D341Med (cell line): ENCODE measurements around the gene RALGAPA2.

Source experiments
- DNase-seq: peaks from one replicate; pipeline ENCODE4 v3.0.0; 2012; ENCODE audit warnings: low spot score

Gene RALGAPA2

DNA sequence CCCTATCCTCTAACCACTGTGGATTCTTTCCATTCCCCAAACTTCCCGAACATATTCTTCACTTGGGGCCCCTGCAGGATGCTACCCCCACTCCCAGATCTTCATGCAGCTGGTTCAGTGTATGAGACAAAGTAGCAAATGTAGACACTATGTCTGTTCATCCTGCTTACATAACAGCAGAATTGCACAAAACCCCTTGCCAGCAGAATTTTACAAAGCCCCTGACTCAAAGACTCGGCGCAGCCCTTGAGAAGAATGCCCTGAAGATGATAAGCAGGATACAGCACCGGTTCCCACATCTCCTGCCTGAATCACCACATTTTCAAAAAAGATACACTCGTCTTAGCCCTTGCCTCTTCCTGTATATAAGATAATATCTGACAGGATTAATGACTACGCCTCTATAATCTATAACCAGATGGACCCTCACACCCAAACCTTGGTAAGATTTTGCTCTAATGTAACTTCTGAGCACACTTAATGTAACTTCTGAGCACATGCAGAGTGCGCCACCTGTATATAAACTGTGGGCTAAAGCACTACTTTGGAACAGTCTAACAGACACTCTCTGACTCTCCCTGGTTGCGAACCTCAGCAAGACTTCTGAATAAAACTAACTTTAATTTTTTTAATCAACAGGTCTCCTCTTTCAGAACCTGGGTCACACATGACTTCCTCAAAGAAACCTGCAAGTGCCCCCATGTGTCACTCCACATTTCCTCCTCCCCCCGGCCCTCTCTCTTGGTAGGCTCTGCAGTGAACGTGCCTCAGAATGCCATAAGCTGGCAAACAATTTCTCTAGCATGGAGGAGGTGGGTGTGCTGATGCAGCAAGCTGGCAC is 28.7 kb downstream of the RALGAPA2 start:
- DNase-seq = no peak

DNA sequence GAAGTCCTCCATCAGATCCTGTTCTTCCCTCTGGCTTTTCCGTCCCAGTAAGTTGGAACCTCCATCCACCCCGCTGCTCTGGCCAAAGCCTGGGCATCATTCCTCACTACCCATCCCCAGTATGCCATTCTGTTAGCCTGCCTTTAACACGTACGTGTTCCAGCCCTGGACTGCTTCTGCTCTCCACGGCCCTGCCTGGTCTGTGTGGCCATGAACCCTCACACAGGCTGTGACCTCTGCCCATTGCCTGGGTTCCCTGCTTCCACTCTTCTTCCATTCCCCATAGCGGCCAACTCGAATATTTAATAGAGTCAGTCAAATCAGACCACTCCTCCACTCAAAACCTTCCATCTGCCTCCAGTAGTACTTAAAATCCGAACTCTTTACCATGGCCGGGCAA is 29.4 kb downstream of the RALGAPA2 start:
- no peak for DNase-seq

DNA sequence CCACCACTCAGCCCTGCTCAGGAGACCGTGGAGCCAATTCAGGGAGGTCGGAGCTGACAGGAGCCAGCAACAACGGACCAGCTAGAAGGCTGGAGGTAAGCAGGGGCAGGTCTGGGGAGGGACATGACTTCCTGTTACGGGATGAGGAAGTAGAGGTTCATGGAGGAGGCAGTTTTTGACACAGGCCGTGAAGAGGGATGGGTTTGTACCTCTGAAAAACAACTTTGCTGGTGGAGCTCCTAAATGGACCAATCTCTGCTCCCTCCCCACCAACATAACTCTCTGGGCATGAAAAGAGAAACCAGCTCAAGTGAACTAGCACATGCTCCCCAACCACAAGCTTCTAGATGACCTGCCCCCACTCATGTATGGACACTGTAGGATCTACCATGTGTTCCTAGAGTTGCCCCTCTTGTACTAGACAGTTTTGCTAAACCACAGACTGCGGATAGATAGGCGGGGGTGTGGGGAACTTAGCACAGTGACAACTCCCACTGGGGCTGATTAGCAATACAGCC is 31.4 kb downstream of the RALGAPA2 start:
- DNase-seq = no peak

DNA sequence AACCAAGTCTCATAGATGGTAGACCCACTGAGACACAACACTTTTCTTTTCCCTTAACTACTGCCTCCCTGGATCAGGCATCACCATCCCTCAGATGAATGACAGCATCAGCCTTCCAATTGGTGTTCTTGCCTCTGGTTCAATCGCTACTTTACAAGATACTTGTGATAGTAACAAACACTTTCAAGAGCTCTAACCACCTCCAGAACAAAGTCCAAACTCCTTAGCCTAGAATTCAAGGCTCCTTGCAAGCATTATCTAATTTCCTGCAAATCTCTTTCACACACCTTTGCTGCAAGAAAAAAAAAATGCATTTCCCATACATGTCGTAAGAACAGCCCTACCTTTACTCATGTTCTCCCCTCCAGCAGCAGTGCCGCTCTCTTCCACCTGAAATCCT is 33.1 kb downstream of the RALGAPA2 start:
- DNase-seq = no peak

DNA sequence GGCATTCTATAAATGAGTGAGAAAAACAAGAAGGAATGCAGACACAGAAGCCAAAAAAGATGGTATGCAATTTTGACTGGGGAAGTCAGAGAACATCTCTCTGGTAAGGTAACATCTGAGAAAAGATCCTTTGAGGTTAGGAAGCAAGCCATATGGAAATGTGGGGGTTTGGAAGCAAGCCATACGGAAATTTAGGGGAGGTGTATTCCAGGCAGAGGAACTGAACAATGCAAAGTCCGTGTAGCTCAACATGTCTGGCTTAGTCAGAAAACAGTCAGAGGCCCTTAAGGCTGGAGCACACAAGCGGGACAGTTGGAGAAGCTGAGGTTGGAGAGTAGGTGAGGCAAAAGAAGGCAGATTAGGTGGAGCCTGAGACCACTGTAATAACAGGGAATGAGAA is 35.3 kb downstream of the RALGAPA2 start:
- DNase-seq = no peak

DNA sequence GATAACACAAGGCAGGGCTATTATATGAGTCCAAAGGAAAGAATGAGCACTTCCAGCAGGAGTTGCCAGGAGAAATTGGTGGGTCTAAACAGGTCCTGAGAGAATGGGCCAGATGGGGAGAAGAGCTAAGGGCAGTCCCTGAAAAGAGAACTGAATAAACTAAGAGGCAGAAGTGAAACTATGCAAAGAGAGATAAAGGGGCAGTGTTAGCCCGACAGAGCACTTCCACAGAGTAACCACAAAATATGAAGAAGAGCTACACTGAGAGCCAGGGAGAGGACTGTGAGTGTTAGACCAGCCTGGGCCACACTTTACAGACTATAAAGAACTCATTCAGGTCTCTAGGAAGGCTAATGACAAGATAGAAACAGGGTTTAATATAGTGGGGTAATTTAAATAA is 43.8 kb downstream of the RALGAPA2 start:
- no peak for DNase-seq

DNA sequence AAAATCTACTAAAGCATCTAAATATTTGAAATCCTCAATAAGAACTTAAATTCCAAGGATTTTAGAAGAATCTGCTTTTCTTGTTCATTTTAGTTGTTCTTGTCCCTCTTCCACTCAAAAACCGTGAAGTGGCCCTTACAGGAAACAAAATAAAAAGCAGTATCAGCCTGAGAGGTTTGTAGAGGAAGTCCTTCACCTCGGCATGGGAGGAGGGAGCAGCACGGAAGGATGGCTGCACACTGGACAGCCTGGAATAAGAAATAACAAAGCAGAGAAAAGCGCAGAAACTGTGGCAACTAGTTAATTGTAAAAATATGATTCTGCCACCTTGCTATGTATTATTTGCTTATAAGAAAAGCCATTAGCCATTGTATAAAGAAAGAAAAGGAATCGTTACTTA is 46.1 kb downstream of the RALGAPA2 start:
- DNase-seq = no peak

DNA sequence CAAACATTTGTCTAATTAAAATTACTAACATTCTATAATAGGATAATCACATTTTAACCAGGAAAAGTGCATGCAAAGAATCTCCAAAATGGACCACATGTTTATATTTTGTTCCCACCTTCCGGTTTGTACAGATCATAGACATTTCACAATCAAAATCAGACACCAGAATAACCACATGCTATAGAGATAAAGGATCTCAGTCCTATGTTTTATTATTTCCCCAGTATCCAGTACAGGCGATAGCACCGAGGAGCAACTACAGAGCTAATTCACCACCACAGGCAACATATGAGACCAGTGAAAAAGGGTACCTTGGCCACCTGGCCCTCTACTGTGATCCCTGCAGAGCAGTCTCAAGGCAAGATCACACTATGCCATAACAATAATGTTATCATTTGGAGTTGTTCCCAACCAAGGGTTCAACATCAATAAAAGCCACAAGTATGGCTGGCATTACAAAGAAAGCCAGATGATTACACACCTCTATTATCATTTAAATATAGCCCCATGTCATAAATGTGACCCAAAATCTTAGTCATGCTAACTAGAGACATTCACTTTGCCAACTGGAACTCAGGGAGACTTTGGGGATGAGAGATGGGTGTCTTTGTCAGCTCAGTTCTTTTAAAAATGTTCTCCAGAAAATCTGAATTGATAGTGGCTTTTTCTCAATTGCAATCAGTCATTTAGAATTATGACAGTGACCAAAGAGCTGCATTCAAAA is 46.7 kb downstream of the RALGAPA2 start:
- no peak for DNase-seq

DNA sequence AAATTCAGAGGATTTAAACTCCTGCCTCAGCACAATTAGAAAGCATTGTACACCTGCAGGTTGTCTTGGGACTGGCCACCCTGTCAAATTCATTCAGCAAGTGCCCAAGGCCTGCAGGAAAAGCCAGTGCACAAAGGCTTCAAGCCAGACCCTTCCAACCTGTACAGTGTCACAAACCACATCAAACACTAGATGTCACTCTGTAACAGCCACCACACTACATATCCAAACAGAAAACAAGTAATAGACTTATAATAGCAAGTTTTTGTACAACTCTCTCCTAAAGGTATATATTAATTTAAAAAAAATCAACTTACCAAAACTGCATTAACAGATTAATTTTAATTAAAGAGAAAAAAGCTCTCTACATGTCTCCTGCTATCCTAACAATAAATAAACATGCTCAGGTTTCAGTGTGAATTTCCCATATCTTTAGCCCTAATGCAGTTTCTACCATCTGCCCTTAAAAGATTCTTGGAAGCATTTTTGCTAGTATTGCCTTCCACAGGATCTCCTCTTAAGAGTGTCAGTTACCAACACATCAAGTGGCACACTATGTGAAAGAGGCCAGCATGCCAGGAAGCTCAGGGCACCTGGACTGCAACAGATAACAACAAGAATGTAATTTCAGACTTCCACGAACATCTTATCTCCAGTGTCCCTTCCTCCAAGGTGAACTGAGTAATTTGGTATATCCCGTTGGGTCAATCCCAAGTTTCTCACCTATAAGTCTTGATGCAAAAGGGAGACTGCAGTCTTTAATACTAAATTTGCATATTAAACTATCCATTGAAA is 47.5 kb downstream of the RALGAPA2 start:
- DNase-seq = peak; percentile 69

DNA sequence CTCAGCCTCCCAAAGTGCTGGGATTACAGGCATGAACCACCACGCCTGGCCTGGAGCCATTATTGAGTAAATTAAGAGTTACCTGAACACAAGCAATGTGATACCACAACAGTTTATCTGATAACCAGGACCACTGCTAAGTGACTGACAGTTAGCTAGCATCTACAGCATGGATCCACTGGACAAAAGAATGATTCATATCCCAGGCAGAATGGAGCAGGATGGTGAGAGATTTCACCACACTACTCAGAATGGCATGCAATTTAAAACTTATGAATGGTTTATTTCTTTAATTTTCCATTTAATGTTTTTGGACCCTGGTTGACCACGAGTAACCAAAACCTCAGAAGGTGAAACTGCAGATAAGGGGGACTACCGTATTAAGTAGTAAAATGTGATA is 48.6 kb downstream of the RALGAPA2 start:
- no peak for DNase-seq

DNA sequence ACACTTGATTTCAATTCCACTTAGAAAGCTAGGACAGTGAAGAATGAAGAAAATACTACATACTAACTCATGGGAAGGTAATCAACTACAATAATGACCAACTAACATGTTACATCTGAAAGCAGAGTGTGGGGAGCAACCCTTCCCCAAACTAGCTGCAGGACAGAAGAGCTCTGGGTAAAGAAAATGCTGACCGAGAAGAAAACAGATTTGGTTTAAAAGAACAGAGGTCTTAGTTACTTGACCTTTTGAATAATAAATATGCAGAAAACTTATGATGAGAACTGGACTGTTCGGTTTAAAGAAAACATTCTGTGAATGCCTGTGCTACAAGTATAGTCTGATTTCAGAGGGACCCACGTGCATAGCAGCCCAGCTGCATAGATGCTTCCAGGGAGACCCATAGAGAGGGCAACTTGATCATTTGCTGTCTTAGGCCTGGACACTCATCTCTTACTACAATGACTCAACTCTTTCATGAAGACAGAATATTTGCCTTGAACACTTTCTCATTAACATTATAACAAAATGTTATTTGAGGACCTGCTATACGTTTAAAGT is 53.5 kb downstream of the RALGAPA2 start:
- DNase-seq = no peak

DNA sequence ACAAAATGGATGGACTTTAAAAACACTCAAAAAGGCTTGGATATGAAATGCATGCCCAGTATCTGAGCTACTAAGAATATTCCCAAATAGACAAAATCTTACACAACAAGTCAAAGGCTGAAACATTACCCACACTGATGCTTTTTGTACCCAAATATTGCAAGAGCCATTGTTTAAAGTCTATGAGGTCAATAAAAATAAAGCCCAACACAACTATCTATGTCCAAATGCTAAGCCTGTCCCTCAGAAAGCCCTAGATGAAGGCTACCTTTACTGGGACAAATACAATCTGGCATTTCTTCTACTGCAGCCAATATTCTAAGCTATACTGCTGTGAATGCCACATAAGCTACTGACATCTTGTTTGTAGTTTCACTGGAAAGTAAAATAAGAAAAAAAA is 54.3 kb downstream of the RALGAPA2 start:
- DNase-seq = no peak

DNA sequence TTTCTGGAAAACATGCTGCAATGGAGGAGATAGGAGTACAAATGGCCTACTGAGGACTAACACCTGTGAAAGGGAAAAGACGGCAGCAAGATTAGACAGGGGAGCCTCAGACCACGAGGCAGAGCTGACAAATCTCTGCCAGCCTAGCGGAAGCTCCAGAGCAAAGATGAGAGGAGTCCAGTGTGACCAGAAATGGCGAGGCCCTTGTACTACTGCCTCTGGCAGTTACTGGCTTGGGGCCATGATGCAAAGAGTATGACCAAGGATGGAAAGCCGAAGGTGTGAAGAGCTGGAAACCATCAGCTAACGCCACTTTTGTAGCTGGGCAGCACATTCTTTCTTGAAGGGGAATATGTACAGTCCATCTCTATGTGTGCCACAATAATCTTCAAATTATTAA is 55.4 kb downstream of the RALGAPA2 start:
- DNase-seq = no peak

DNA sequence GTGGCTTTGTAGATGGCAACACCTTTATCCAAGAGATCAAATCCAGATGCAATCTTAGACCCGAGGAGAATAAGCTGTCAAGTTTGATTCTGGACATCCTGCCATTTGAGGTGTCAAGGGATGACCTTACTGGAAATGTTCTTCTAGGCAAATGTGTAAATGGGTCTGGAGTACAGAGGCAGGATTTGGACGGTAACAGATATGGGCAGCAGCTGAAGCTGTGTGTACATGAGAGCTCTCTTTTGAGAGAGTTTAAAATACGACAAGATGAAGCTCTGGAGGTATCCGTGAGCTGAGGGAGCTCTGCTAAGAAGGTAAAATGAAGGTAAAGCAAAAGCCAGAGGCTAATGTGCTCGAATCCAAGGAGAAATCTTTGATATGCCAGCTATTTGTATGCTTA is 56.6 kb downstream of the RALGAPA2 start:
- DNase-seq = no peak

DNA sequence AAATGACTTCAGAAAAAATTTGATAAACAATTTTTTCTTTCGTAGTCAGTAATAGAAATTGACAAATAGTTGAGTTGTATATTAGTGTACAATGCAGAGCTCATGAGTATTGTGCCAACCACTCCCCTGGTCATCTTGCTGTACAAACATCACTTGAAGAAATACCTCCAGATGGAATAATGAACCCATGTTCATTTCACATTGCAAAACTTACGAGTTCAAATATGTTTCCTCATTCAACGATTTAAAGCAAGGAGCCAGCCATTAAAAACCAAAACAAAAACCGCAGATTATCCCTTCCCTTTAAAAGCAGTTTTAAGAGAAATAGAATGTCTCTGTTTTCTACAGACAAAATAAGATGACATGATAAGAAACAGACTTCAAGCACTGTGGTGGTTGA is 62.5 kb downstream of the RALGAPA2 start:
- no peak for DNase-seq

DNA sequence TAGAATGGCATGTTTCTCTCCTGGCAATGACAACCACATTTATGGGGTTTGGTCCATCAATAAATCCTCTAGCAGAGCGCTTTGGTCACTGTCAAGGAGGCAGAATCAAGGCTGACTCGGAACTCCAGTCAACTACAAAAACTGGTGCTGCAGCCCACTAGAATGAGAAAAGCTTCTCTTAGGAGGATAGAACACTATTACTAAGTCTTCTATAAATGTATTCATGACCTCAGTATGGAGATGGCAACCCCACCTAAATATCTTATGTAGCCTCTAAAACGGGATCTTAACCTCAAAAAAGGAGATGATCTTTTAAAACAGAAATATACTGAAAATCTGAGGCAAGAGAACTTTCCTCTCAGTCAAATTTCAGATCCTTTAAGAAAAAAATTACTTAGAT is 68.5 kb downstream of the RALGAPA2 start:
- DNase-seq = no peak

DNA sequence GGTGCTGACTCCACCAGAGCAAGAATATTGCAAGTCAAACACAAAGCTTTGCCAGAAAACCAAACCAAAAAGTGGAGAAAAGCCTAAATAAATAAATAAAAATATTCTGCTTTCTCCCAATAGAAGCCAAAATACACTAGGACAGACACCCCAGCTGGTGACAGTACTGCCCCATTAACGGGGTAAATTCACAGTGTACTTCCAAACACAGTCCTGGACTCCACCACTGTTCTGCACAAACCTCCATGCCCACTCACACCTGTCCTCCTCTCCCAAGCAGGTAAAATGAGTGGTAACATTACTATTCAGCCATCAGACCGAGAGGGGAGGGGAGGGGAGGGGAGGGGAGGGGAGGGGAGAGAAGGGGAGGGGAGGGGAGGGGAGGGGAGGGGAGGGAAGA is 70.7 kb downstream of the RALGAPA2 start:
- no peak for DNase-seq

DNA sequence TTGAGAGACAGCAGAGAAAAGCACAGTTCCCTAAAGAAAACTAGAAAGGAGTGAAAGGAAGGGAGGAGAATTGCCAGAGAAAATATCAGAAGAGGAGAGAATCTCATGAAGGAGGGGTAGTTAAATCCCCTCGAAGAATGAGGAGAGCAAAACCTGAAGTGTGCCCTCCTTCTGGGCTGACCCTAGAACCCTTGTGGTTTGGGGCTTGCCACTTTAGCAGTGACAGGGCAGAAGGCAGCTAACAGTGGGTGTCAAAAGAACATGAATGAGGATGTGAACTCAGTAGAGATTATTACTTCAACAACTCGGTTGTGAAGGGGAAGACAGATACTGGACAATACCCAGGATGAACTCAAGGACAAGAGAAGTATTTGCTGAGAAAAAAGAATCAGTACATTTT is 73.6 kb downstream of the RALGAPA2 start:
- DNase-seq = no peak

DNA sequence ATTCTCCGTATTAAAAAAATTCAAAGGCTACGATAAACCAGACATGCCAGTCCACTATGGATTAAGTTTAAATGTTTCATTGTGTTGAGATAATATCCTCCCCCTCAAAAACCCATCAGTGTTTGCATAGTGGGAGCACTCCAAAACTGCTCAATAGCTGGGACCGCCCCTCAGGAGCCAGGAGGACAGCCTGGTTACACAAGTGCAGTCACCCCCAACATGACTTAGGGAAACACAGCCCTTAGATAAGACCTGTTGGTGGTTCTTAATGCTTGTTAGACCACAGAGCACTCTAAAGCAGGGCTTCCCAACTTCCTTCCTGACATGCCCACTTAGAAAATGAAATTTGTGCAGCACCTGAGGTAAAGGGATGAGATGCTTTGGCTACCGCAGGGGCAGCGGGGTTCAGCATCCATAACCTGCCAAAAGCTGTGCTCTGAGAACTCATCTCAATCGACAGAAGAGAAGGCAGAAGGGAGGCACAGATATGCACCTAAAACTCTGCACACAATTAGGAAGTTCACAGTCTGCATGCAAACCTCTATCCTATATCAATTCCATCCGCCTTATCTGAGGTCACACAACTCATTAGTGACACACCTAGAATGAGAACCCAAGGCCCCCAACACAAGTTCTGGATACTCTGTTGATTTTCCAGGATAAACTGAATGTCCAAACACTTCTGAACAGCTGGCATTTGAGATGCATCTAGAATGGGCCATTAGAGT is 74.3 kb downstream of the RALGAPA2 start:
- no peak for DNase-seq

DNA sequence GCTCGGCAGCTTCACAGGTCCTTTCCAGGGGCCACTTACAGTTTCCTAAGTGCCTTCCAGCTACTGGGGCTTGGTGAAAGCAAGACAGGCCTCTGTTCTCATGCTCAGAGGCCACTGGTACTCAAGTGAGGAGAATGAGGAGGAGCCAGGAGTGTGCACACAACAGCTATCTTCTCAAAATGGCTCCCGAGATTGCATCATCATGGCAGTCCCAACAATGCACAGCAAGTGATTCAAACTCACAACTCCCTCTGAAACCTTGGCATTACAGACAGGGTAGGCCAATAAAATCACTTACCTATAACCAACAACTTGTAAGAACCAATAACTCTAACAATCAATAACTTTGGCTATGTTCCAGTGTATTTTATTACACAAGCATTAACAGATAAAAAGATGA is 77.4 kb downstream of the RALGAPA2 start:
- no peak for DNase-seq

DNA sequence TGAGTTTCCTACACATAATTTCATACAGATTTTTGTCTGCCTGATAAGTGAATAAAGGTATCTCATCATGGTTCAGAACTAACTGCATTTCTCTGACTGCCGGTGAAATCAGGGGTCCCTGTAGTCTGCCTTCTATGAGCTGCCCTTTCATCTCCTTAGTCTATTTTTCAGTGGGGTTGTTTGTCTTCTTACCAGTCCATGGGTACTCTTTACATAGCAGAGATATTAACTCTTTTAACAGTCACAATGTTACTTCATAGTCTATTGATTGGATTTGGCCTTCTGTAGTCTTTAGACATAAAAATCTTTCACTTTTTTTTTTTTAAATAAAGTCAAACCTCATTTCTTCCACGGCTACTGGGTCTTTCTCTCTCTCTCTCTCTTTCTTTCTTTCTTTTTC is 79.8 kb downstream of the RALGAPA2 start:
- DNase-seq = no peak

DNA sequence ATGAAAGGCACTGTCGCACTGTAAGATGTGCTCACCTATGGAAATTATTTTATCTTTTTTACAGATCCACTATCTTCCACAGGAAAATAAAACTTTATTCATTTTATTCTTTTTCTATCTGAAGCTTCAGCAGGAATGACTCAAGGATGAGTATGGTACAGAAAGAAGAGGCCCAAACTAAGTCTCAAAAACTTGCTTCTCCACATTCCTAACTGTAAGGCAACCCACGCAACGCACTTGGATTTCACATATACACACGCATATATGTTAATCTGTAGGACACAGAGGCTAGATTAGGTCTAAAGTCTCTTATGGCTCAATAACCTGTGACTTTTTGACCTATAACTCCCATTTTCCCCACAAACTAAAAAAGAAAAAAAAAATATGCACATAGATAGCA is 81.9 kb downstream of the RALGAPA2 start:
- no peak for DNase-seq
